ENCODE measurements around the gene KISS1R.
A peak's percentile ranks its signal among the peaks of the same experiment; 100 is the strongest.
"Not testable (repeated sequence)": the region's sequence is repeated elsewhere in the genome, so short reads cannot be mapped to it uniquely, and the experiment has no call there.

KISS1R gene

DNA sequence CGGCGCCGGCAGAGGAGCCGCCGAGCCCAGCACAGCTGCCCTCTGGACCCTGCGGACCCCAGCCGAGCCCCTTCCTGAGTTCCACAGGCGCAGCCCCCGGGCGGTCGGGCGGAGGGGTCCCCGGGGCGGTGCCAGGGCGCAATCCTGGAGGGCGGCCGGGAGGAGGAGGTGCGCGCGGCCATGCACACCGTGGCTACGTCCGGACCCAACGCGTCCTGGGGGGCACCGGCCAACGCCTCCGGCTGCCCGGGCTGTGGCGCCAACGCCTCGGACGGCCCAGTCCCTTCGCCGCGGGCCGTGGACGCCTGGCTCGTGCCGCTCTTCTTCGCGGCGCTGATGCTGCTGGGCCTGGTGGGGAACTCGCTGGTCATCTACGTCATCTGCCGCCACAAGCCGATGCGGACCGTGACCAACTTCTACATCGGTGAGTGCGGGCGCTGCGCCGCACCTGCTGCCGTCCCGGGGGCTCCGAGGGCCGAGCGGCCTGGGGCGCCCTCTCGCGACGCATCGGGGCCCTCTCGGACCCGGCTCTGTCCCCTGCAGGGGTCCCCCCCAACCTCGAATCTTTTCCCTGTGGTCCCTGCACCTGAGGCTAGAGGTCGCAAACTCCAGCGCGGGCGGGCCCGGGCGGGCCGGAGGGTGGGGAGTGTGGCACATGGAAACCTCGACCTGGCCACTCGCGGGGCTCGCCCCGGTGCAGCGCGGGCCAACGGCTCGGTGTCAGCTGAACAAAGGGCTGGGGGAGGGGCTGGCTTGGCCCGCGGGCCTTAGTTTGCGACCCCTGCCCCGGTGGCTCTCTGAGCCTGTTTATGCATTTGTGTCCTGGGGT, at the start of gene KISS1R:
Gene KISS1R, plus strand, starts transcription at position 11 of the 829 bp plus-strand sequence. Its CDS starts 170 bp downstream, at position 181.
- DNase-seq (ENCODE audit: low read depth), result no peak

DNA sequence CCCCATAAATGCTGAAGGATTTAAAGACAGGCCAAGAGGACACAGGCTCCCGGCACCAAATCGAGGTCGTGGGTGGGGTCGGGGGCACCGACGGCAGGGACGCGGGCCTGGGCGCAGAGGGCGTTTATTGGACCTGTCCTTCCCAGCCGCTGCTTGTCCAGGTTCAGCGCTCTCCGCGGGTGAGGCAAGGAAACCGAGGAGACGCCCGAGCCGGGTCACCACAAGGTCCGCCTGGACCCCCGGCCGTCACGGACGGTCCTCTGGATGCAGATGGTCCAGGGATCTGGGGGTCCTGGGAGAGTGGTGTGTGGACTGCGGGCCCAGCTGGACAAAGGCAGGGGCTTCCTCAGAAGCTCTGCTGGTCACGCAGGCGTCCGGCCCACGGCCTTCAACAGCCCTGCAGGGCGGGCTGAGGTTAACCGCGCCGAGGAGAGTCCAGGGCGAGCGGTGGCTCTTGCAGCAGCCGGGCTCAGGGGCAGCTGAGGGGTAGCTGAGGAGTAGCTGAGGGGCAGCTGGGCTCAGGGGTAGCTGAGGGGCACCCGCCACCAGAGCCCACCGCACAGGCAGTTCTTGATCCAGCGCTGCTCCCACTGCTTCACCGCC, 49.2 kb upstream of the KISS1R start:
- DNase-seq (ENCODE audit: low read depth), result no peak

DNA sequence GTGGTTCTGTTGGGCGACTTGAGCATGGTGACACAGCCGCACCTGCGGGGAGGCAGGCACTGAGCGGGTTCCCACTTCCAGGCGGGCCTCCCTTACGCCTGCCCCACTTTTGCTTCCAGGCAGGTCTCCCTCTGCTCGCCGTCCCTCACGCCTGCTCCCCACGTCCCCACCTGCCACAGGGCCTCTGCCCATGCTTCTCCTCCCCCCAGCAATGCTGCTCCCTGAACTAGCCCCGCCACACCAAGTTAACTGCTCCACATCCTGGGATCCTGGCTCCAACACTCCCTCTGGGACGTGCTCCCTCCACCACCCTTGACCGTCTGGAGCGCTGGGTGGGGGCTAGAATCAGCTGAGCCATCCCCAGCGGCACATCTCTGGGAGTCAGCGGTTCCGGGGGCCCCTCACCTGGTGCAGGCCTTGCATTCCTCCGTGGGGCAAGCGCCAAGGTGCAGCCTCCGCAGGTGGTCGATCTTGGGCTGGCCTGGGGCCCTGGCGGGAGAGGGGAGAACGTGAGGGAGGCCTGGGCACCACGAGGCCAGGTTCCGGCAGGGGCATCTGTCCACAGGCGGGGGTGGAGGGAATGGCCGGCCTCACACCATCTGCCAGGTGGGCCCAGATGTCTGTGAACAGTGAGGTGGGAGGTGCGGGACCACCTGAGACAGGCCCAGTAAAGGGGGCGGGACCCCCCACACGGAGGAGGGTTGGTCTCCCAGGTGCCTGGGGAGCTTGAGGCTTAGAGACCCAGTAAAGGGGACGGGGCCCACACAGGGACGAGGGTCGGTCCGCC, 48.5 kb upstream of the KISS1R start:
- DNase-seq (ENCODE audit: low read depth), result no peak

DNA sequence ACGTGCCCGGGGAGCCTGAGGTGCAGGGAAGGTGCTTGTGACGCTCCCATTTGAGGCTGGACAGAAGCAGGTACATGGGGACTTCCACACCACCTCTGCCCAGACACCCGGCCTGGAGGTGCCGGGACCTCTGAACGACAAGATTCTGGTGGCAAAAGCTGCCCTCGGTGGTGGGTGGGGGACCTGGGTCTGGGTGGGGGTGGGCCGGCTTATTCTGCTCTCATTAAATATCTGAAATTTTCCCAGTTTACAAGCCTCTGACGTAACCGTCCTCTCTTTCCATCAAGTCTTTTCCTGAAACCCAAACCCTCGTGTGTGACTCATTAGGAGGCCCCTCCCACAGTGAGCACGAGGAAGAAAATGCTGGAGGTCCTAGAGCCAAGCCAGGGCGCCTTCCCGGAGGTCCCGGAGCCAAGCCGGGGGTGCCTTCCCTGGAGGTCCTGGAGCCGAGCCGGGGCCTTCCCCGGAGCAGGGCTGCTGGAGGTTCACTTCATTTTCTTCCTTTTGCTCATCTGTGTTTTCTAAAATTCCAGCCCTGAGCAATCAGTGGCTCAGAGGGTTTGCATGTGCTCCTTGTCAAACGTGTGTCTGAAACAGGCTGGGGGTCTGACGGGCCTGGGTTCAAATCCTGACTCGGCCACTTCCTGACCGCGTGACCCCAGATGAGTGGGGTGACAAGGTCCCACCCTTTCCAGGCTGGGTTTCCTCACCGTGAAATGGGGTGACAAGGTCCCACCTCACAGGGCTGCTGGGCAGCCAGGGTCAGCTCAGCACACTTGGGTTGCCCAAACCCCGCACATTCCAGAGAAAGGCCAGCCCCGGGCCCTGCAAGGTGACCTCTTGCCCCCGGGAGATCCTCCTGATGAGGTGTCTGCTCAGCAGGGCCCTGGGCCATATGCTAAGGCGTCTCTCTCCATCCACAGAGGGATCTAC, 47.6 kb upstream of the KISS1R start:
- DNase-seq (ENCODE audit: low read depth), result no peak

DNA sequence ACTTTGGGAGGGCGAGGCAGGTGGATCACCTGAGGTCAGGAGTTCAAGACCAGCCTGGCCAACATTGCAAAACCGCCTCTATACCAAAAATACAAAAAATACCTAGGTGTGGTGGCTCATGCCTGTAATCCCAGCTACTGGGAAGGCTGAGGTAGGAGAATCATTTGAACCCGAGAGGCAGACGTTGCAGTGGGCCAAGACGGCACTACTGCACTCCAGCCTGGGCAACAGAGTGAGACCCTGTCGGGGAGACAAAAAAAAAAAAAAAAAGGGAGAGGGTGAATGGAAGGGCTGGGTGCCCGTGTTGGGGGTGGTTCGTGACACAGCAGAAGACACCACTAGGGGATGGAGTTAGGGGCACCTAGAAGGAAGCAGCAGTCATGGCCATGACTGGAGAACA, 46.8 kb upstream of the KISS1R start:
- no peak for DNase-seq (ENCODE audit: low read depth)

DNA sequence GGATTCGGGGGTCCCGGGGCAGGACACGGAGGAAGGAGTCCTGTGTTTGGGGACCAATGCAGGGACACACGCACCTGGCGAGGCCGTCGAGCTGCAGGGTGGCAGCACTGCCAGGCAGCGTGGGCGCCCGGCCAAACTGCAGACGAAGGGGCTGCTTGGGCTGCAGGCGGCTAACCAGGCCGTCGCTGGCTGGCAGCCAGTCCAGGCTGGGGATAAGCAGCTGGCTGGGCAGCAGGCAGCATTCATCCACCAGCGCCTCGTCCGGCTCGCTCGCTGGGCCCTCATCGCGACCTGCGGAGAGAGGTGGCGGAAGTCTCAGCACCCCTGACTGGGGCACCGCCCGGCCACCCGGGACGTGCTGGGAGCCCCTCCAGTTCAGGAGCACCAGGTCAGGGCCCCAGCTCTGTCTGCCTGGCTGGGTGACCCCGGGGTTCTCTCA, 46.2 kb upstream of the KISS1R start:
- DNase-seq (ENCODE audit: low read depth), result no peak

DNA sequence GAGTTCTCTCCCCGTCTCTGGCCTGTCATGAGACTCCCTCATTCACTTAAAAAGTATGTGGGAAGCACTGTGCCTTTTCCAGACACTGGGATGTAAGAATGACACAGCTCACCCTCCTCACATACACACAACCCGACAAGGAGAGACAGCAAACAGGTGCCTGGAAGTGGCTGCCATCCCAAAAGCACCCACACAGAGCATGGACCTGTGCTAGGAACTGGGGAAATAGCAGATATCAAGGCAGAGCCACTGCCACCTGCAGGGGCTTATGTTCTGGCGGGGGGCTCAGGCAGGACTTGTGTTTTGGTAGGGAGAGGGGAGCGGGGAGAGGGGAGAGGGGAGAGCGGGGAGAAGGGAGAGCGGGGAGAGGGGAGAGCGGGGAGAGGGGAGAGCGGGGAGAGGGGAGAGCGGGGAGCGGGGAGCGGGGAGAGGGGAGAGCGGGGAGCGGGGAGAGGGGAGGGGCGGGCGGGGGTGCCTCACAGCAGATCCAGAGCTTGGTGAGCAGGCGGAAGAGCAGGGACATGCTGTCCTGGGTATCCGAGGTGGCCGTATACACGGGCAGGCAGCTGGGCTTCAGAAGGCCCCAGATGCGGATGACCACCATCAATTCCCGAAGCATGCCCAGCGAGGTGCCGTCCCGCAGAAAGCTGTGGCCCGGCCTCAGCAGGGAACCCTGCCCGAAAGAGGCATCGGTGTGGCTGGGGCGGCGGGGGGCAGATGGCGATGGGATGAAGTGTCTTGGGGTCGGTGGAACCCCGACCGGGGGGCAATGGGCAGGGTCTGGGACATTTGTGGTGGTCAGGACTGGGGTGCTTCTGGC, 45.5 kb upstream of the KISS1R start:
- no peak for DNase-seq (ENCODE audit: low read depth)

DNA sequence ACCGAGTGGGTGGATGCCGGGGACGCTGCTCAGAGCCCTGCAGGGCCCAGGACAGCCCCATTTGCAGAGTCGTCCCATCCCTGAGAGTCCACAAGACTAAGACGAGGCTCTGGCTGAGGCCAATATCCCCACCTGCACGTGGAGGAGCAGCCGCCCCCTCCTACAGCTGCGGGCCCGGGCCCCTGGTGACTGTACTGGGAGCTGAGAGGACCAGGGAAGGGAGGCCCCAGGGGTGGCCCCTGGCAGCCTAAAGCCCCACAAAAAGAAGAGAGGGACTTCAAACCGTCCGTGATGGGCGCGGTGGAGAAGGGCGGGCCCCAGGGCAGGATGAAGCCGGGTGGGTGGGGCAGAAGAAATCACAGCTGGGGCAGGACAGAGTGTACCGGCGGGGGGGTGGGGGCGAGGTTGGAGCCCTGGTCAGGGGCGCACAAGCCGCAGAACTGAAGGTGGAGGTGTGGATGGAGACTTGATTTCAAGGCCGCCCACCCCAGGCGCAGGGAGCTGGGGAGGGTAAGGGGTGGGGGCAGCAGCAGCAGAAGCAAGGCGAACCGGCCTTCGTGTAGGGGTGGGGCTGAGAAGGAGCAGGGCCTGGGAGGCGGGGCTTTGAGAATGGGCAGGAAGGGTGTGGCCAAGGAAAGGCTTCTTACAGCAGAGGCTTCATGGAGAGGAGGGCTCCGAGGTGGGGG, 44.7 kb upstream of the KISS1R start:
- peak; percentile 78 for DNase-seq (ENCODE audit: low read depth)

DNA sequence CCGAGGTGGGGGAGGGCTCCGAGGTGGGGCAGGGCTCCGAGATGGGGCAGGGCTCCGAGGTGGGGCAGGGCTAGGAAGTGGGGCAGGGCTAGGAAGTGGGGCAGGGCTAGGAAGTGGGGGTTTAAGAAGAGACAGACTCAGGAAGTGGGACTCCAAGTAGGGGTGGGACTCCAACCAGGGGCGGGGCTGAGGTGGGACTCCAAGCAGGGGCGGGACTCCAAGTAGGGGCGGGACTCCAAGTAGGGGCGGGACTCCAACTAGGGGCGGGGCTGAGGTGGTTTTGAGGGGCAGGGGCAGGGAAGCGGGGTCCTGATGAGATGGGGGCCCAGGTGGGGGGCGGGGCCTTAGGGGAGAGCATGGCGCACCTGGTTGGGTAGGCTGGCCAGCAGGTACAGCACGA, 44.0 kb upstream of the KISS1R start:
- DNase-seq (ENCODE audit: low read depth), result peak; percentile 64

DNA sequence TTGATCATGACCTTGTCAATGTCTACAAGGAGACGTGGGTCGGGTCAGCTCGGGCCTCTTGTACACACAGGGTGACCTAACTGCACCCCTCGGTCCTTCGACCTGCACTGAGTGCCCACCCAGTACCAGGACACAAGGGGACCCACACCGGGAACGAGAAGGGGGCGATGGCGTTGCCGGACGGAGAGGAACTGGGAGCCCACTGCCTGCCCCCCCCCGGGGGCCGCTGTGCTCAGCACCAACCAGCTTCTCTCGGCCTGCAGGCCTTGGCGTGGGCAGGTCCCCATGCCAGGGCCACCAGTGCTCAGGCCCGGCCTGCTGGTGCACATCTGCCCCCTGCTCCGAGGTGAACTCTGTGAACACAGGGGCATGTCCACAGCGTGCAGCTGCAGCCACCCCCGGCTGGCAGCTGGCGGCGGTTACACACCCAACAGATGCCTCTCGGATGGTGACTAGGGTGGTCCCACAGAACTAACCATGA, 43.5 kb upstream of the KISS1R start:
- no peak for DNase-seq (ENCODE audit: low read depth)

DNA sequence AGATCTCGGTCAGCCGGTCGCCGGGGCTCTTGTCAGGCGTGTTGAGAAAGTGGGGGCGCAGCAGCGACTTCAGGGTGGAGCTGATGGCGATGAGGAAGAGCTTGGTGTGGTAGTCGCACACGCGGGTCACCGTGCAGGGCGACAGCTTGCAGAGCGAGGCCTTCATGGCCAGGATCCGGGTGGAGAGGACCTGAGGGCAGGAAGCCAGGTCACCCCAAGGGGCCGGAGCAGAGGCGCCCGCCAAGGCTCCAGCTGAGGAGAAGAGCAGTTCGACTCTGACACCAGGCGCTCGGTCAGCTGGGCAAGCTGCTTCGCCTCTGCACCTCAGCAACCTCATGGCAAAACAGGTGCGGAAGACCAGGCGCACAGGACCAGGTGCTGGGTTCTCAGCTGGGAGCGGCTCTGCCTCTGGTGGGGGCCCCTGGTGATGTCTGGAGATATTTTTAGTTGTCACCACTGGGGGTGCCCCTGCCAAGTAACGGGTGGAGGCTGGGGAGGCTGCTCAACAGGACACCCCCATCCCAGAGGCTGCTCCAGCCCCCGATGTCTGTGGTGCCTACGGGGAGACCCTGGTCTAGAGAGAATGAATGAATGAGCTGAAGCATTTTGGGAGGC, 41.8 kb upstream of the KISS1R start:
- DNase-seq (ENCODE audit: low read depth), result no peak

DNA sequence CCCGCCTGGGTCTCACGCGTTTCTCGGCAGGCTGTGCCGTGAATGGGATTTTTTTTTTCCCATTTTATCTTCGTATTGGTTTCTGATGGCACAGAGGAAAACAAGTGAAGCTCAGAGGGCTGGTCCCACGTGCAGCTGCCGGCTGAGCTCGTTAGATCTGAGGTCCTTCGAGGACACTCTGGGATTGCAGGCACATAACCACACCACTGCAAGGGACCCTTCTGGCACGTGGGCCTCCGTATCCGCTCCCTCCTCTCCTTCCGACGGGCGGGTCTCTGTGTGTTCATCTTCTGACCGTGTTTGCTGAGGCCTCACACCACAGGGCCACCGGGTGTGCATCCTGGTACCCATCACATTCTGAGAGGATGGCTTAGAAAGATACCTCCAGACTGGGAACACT, 41.0 kb upstream of the KISS1R start:
- no peak for DNase-seq (ENCODE audit: low read depth)

DNA sequence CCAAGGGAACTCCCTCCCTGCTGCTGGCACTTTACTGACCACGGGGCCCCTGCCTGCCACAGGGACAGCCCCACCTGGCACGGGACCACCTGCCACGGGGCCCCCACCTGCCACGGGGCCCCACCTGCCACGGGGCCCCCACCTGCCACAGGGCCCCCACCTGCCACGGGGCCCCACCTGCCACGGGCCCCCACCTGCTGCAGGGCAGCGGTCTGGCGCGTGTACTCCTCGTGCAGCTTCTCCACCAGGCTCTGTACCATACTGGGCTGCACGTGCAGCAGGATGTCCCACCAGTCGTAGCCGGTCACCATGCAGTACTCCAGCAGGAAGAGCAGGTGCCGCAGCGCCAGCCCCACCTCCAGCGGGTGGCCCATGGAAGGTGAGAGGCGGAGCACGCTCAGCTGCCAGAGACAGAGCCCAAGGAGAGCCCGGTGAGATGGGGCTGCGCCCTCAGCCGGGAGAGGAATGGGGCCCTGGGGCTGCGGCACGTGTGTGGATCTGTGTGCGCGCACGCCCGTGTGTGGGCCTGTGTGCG, 40.3 kb upstream of the KISS1R start:
- no peak for DNase-seq (ENCODE audit: low read depth)

DNA sequence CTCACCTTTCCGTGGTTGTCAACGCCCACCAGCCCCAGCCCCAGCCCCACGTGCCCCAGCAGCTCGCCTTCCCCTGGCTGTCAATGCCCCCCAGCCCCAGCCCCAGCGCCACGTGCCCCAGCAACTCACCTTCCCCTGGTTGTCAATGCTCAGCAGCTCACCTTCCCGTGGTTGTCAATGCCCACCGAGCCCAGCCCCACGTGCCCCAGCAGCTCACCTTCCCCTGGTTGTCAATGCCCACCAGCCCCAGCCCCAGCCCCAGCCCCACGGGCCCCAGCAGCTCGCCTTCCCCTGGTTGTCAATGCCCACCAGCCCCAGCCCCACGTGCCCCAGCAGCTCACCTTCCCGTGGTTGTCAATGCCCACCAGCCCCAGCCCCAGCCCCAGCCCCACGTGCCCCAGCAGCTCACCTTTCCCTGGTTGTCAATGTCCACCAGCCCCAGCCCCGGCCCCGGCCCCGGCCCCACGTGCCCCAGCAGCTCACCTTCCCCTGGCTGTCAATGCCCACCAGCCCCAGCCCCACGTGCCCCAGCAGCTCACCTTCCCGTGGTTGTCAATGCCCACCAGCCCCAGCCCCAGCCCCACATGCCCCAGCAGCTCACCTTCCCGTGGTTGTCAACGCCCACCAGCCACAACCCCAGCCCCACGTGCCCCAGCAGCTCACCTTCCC, 39.0 kb upstream of the KISS1R start:
- DNase-seq (ENCODE audit: low read depth), result not testable (repeated sequence)

DNA sequence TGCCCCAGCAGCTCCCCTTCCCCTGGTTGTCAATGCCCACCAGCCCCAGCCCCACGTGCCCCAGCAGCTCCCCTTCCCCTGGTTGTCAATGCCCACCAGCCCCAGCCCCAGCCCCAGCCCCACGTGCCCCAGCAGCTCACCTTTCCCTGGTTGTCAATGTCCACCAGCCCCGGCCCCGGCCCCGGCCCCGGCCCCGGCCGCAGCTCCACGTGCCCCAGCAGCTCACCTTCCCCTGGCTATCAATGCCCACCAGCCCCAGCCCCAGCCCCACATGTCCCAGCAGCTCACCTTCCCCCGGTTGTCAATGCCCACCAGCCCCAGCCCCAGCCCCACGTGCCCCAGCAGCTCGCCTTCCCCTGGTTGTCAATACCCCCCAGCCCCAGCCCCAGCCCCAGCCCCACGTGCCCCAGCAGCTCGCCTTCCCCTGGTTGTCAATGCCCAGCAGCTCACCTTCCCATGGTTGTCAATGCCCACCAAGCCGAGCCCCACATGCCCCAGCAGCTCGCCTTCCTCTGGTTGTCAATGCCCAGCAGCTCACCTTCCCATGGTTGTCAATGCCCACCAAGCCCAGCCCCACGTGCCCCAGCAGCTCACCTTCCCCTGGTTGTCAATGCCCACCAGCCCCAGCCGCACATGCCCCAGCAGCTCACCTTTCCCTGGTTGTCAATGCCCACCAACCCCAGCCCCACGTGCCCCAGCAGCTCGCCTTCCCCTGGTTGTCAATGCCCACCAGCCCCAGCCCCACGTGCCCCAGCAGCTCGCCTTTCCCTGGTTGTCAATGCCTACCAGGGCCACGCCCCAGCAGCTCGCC, 38.2 kb upstream of the KISS1R start:
- not testable (repeated sequence) for DNase-seq (ENCODE audit: low read depth)

DNA sequence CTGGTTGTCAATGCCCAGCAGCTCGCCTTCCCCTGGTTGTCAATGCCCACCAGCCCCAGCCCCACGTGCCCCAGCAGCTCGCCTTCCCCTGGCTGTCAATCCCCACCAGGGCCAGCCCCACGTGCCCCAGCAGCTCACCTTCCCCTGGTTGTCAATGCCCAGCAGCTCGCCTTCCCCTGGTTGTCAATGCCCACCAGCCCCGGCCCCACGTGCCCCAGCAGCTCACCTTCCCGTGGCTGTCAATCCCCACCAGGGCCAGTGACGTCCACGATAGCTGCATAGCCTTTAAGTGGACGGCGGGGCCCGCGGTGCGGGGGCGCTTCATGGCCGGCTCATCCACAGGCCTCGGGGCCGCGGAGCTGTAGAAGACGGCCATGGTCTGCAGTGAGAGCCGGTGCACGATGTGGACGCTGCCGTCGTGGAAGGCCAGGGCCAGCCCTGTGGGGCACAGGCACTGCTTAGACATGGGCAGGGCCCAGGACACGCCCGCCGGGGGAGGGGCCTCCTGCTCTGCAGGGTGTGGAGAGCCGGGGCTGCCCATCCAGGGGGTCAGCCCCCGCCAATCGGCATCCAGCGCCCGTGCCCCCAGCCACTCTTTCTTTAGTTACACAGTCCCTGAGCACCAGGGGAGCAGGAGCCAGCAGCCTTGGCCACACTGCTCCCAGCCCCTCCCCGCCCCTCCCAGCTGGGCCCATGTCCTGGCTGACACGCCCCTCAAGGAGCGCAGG, 37.3 kb upstream of the KISS1R start:
- DNase-seq (ENCODE audit: low read depth), result no peak

DNA sequence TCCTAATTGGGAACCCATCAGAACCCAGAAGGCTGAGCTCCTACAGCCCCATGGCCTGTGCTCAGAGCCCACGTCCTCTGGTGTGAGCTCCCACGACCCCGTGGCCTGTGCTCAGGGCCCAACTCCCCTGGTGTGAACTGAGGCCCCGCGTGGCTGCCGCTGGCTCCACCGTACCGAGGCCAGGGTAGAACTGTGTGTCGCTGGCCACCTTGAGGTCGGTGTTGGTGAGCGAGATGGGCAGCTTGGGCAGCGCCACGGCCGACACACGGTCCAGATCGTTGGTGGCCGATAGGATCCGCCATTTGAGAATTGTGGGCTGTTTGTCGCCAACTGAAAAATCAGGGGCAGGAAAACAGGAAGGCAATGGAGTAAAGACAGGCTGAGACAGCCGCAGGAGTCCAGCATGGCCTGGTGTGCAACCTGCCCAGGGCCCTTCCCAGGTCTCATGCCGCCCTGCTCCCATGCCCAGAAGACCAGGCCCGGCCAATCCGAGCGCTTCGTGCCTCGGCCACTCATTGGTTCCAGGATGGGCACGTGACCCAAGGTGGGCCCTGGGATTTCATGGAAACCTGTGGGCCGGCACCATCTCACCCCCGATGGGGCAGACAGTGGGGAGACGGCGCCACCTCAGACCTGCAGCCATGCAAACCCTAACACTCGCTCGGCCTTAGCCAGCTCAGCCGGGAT, 35.6 kb upstream of the KISS1R start:
- DNase-seq (ENCODE audit: low read depth), result no peak

Data from activated T-cell treated with anti-CD3 and anti-CD28 coated beads for 1 hour (primary cell).